RPMI8226 (cell line): ENCODE measurements around the gene ZMYND8.

Experiments used
- DNase-seq: peaks from one replicate; pipeline ENCODE4 v3.0.0-alpha.2; 2015

The ZMYND8 gene

DNA sequence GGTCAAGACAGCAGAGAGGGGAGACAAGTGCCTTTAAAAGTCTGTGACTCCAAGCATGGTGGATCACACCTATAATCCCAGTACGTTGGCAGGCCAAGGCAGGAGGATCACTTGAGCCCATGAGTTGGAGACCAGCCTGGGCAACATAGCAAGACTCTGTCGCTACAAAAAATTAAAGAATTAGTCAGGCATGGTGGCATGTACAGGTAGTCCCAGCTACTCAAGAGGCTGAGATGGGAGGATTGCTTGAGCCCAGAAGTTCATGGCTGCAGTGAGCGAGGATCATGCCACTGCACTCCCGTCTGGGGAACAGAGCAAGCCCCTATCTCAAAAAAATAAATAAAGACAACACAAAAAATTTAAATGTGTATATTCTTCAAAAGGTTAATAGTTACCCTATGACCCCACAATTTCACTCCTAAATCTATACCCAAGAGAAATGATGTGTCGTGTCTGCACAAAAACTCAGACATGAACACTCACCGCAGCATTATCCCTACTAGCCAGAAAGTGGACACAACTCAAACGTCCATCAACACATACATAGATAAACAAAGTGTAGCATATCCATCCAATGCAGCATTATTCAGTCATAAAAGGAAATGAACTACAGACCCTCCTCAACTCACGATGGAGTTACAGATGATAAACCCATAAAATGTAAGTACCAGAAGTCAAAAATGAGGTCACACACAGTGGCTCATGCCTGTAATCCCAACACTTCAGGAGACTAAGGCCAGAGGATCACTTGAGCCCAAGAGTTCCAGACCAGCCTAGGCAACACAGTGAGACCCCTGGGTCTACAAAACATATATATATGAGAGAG, 23.9 kb downstream of the ZMYND8 start:
- no peak for DNase-seq

DNA sequence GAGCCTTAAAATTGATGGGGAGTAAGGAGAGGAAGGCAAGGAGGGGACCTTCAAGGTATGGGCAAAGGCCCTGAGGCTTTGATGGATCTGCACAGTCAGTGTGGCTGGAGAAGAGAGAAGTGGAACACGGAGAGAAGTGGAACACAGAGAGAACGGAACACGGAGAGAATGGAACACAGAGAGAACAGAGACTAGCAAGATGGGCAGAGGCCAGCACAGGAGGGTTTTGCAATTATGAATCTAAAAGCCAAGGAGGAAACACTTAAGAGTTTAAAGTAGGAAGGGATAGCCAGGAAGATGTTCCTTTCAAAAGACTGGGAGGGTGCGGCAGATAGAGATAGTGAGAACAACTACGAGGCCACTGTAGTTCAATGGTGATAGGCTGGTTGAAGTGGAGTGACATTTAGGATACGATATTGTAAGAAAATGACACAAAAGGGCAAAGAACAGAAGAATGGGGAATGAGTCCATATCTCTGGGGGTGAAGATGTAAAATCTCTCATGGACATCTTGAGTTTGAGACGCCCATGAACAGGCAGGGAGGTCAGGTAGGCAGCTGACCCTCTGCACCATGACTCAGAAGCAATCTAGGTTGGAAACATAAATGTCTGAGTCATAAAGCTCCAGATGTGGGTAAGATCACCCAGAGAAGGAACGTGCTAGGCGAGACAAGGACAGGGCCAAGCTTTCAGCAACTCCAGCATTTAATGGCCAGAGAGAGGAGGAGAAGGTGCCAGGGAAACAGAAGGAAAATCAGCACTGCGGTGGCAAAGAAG, 25.4 kb downstream of the ZMYND8 start:
- no peak for DNase-seq

DNA sequence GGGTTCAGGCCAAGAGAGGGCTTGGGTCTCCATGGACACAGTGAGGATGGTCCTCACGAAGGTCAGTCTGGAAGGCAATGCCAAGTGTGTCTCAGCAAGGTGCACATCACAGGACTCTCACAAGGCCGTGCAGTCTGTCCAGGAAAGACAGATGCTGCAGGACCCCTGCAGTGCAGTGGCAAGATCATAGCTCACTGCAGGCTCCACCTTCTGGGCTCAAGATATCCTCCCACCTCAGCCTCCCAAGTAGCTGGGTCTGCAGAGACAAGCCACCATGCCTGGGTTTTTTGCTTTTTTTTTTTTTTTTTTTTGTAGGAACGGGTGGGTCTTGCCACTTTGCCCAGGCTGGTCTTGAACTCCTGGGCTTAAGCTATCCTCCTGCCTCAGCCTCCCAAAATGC, 26.4 kb downstream of the ZMYND8 start:
- no peak for DNase-seq

- no peak for DNase-seq
Observed at GRCh38 chr20:47328129-47328528, 28.4 kb downstream of the ZMYND8 start.

- DNase-seq, result no peak
Observed at GRCh38 chr20:47327711-47328110, 28.8 kb downstream of the ZMYND8 start.

- DNase-seq, result no peak
Observed at GRCh38 chr20:47326658-47327268, 29.7 kb downstream of the ZMYND8 start.

GRCh38 chr20:47325242-47325641, 31.3 kb downstream of the ZMYND8 start:
- no peak for DNase-seq

- DNase-seq, result no peak
Observed at GRCh38 chr20:47320990-47321805, 35.3 kb downstream of the ZMYND8 start.

- DNase-seq, result no peak
Observed at GRCh38 chr20:47319517-47320252, 36.8 kb downstream of the ZMYND8 start.

DNA sequence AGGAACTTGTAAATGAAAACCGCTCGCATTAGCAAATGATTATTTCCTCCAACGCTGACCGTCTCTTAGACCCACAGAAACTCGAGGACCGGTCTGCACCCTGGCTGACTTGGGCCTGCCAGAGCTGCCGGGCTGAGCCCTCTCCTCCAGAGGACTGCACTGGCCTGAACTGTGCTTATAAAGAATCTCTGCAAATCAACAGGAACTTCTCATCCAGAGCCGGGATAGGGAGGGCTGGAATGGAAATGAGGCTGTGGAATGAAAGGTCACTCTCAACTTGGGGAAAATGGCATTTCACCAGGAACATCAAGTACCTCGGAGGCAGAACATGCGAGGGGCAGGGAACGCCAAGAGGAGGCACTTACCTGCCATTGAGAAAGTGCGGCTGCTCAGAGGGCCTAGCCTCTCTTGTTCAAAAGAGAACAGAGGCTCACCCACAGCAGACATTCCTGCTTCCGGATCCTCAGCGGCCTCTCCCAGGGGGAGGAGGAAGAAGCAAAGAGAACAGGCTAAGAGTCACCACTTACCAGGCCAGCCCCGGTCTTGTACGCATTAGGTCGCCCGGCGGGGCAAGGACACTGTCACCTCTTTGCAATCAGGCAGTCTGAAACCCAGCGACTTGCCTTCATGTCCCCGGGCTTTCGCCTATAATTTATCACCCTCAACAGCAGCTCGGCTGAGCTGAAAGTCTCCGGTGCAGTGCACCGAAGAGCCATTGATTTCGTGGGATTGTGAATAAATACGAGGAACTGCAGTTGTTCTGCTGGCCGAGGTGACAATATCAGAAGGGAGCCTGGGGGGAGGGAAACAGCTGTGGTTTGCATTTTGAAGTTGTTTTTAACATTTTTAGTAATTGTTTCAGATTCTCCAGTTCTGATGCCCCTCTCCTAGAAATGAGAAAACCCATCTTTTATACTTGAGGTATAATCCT, 37.6 kb downstream of the ZMYND8 start:
- DNase-seq, result no peak

- no peak for DNase-seq
Observed at GRCh38 chr20:47318027-47318585, 38.4 kb downstream of the ZMYND8 start.

DNA sequence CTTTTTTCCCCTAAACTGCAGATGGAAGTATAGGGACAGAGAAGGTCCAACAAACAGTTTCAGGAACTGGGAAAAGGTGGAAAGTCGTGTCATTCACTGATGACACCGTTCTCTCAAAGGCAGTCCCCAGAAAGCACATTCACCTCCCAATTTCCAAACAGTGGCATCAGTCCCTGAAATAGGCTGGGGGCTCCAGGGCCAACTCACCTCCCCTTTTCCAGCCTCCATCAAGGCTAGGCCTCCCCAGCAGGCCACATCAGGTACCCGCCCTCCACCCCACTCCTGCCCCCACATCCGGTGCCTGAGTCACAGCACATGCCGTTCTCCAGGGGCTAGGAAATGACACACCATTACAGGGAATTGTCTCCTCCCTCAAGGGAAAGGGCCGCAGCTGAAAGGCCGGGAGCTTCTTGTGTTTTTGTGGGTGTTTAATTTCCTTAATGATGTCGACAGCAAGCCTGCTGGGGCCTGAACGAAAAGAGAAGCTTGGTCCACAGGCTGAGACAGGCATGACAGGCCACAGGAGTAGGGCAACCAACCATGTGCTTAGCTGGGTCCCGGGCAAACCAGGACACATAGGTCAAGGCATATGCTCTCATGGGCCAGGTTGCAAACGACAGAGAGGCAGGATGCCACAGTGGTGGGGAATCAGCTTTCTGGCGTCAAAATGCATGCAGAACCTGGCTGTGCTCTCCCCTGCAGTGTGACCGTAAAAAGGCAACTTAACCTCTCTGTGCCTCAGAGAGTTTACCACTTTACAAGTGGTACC, 39.2 kb downstream of the ZMYND8 start:
- DNase-seq, result no peak

DNA sequence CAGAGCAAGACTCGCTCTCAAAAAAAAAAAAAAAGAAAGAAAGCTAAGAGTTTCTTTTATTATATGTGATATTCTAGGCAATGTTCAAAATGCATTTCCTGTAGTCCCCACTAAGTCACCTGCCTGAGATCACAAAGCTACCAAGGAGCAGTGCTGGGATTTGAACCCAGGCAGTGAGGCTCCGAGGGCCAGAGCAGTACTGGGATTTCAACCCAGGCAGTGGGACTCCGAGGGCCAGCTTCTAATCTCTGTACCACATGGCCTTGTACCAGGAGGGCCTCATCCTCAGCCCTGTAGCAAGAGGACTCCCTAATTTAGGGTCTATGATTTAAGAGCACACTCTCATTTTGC, 39.7 kb downstream of the ZMYND8 start:
- no peak for DNase-seq

GRCh38 chr20:47315339-47316056, 41.0 kb downstream of the ZMYND8 start:
- DNase-seq, result no peak

- no peak for DNase-seq
Observed at GRCh38 chr20:47314647-47315338, 41.7 kb downstream of the ZMYND8 start.

DNA sequence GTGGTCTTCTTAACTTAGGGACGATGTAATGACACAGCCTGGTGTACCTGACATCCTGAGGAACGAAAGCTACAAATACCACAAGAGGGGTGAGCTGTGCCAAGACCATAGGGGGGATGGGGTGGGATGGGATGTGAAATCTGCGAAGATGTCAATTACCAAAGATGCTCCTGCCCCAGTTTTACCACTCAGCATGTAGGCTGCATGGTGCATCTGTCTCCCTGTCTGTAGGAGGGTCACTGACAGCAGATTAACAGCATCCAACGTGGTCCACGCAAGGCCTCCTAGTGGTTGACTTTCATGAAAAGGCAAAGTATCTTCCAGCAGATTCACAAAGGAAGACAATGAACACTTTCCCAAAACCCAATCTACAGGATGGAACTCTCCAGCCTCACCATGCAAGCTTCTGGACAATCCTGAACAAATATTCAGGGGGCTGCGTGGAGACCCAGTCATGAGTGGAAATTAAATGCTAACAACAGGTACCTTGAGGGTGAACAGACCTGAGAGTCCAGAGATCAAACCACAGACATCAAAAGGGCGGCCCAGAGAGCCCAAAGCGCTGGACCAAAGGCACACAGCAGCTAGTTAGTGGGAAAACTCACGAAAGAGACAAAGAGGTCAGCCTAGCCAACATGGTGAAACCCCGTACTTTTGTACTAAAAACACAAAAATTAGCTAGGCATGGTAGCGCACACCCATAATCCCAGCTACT, 44.4 kb downstream of the ZMYND8 start:
- DNase-seq, result no peak

GRCh38 chr20:47311211-47311610, 45.3 kb downstream of the ZMYND8 start:
- DNase-seq, result no peak

- no peak for DNase-seq
Observed at GRCh38 chr20:47310729-47311128, 45.8 kb downstream of the ZMYND8 start.
